Esophagus muscularis mucosa (tissue), 4 donors: ENCODE data around the gene ASIC2.

ENCODE experiments used
- CTCF ChIP-seq, 3 experiments: fragments of 200-600 bp in 2 of 3; fragments of 450-650 bp in 1 of 3; sonication (generic) in 2 of 3; IDR thresholded peaks; one replicate each; pipeline ENCODE4 v1.5.1; 2017 to 2019; ENCODE audit warnings: antibody characterized with exemption in 3 of 3, mild to moderate bottlenecking in 2 of 3, moderate library complexity in 1 of 3
- EP300 ChIP-seq: sonication (generic); formaldehyde crosslinking; IDR thresholded peaks from one replicate; pipeline ENCODE4 v1.6.1; 2017; ENCODE audit warnings: antibody characterized with exemption
- POLR2A ChIP-seq: fragments of 450-650 bp; IDR thresholded peaks from one replicate; pipeline ENCODE4 v1.6.1; 2017; ENCODE audit warnings: antibody characterized with exemption, moderate library complexity, mild to moderate bottlenecking, low read depth
- POLR2AphosphoS5 ChIP-seq, 2 donors: sonication (generic); formaldehyde crosslinking; IDR thresholded peaks; one replicate each; pipeline ENCODE4 v1.6.1; 2017; ENCODE audit warnings: antibody characterized with exemption in 2 of 2

GRCh38 chr17:33099252-33099651 is 193.8 kb downstream of the ASIC2 start:
- TF ChIP-seq POLR2AphosphoS5 (IDR thresholded peaks at IDR 0.05) (no peak), CTCF (IDR thresholded peaks at IDR 0.05) (no peak), POLR2A (no peak), EP300 (no peak)
